WERI-Rb-1 (cell line): ENCODE data around the gene EHD4.

Experiments used
- DNase-seq: peaks from one replicate; pipeline ENCODE4 v3.0.0-alpha.2; 2020
- H3K27ac ChIP-seq: fragments of 250-450 bp; sonication (Bioruptor Pico); 2 replicates; pipeline ENCODE4 v1.5.1; 2020; ENCODE audit warnings: mild to moderate bottlenecking, moderate library complexity
- H3K27me3 ChIP-seq: fragments of 250-450 bp; sonication (Bioruptor Pico); 2 replicates; pipeline ENCODE4 v1.5.1; 2021; ENCODE audit warnings: mild to moderate bottlenecking, low read depth, moderate library complexity; ENCODE audit not compliant: insufficient read depth, severe bottlenecking
- H3K36me3 ChIP-seq: fragments of 250-450 bp; sonication (Bioruptor Pico); 2 replicates; pipeline ENCODE4 v1.5.1; 2020; ENCODE audit warnings: mild to moderate bottlenecking, moderate library complexity
- H3K4me3 ChIP-seq: 2 replicates; pipeline ENCODE4 v1.5.1; 2011; ENCODE audit warnings: low read depth, mild to moderate bottlenecking, control low read depth, low read length
- H3K9me3 ChIP-seq: fragments of 250-450 bp; sonication (Bioruptor Pico); 2 replicates; pipeline ENCODE4 v1.5.1; 2021; ENCODE audit warnings: mild to moderate bottlenecking, moderate library complexity; ENCODE audit not compliant: severe bottlenecking
- CTCF ChIP-seq: IDR thresholded peaks from 2 replicates; pipeline ENCODE4 v1.5.1; 2011; ENCODE audit warnings: low read depth, mild to moderate bottlenecking, control low read depth, inconsistent platforms, low read length

EHD4 gene

GRCh38 chr15:41905036-41905793 lies 67.1 kb downstream of the EHD4 start:
- Histone ChIP-seq H3K27ac (no peak overlapping the region), H3K9me3 (no peaks in the 10 kb centered on the region), H3K27me3 (no peaks in the 10 kb centered on the region), H3K36me3 (peaks cover 5% of the 10 kb centered on the region), H3K4me3 (no peak overlapping the region)
- no peak for TF ChIP-seq CTCF
- DNase-seq, result no peak

GRCh38 chr15:41904541-41905005 lies 67.8 kb downstream of the EHD4 start:
- H3K9me3 ChIP-seq, result no peaks in the 10 kb centered on the region
- H3K27me3 ChIP-seq, result no peaks in the 10 kb centered on the region
- H3K4me3 ChIP-seq, result no peak overlapping the region
- H3K36me3 ChIP-seq, result peaks cover 5% of the 10 kb centered on the region
- H3K27ac ChIP-seq, result no peak overlapping the region
- TF ChIP-seq CTCF, result peak; percentile 92
- DNase-seq, result peak; percentile 61

- no peak for DNase-seq
- Histone ChIP-seq H3K36me3 (peaks cover 5% of the 10 kb centered on the region), H3K4me3 (no peak overlapping the region), H3K27ac (no peak overlapping the region), H3K9me3 (no peaks in the 10 kb centered on the region), H3K27me3 (no peaks in the 10 kb centered on the region)
- TF ChIP-seq CTCF, result no peak
Measured at GRCh38 chr15:41903782-41904181, 68.6 kb downstream of the EHD4 start.

GRCh38 chr15:41901431-41901830 lies 70.9 kb downstream of the EHD4 start:
- Histone ChIP-seq H3K27ac (no peak overlapping the region), H3K4me3 (no peak overlapping the region), H3K9me3 (no peaks in the 10 kb centered on the region), H3K36me3 (peaks cover 5% of the 10 kb centered on the region; the same call in 1 of the 2 replicates), H3K27me3 (no peaks in the 10 kb centered on the region)
- no peak for TF ChIP-seq CTCF
- DNase-seq, result no peak

- H3K27me3 ChIP-seq, result no peaks in the 10 kb centered on the region
- no peak overlapping the region for H3K4me3 ChIP-seq
- DNase-seq, result no peak
- H3K36me3 ChIP-seq, result peaks cover 5% of the 10 kb centered on the region; the same call in 1 of the 2 replicates
- H3K27ac ChIP-seq, result peak overlapping the region; percentile 75
- no peaks in the 10 kb centered on the region for H3K9me3 ChIP-seq
- no peak for TF ChIP-seq CTCF
Measured at GRCh38 chr15:41900526-41901380, 71.6 kb downstream of the EHD4 start.
